ENCODE measurements around the gene PTDSS2. TPM values are rescaled to one million over a fixed set of nuclear protein-coding genes. Genes with fewer than 3 reads are reported as not detected.

PTDSS2 gene
- total and polyA plus RNA-seq, 2 donors from 2014 or later: 28.5 to 37.7 TPM

DNA sequence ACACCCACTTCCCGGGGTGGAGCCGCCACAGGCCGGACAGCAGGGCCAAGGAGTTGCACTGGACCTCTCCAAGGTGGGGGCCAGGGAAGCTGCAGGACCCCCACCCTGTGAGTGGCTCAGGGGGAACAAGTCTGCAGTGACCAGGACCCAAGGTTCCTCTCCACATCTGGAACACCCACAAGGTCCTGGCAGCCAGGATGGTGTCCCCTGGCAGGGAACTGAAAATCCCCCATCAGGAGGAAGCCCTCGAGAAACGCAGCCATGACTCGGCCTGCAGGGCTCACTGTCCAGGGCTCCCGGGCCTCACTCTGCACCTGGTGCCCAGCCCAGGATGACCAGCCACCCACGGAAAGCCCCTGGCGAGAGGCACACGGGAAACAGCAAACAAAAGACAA, 45.5 kb downstream of the PTDSS2 start:
- TF ChIP-seq, protein P1, sequence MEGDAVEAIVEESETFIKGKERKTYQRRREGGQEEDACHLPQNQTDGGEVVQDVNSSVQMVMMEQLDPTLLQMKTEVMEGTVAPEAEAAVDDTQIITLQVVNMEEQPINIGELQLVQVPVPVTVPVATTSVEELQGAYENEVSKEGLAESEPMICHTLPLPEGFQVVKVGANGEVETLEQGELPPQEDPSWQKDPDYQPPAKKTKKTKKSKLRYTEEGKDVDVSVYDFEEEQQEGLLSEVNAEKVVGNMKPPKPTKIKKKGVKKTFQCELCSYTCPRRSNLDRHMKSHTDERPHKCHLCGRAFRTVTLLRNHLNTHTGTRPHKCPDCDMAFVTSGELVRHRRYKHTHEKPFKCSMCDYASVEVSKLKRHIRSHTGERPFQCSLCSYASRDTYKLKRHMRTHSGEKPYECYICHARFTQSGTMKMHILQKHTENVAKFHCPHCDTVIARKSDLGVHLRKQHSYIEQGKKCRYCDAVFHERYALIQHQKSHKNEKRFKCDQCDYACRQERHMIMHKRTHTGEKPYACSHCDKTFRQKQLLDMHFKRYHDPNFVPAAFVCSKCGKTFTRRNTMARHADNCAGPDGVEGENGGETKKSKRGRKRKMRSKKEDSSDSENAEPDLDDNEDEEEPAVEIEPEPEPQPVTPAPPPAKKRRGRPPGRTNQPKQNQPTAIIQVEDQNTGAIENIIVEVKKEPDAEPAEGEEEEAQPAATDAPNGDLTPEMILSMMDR (IDR thresholded peaks at IDR 0.05; ENCODE audit: borderline replicate concordance, extremely low read depth, insufficient read depth): no peak
- H3K36me3 ChIP-seq (ENCODE audit: control insufficient read depth in 2 of 3, insufficient read depth in 3 of 3, low read length in 3 of 3): peaks cover 12 to 40% (median 32%) of the 10 kb centered on the region in 3 donors
- FAIRE-seq (no peak), DNase-seq (peak in 1 of 5 donors; percentile 37)
- H3K4me1 ChIP-seq (ENCODE audit: control insufficient read depth in 2 of 3, insufficient read depth in 2 of 3, low read depth in 1 of 3, low read length in 3 of 3): no peaks in the 10 kb centered on the region
- intact Hi-C loops (cut with DNase I): no loop called here
- no peaks in the 10 kb centered on the region for H3K27me3 ChIP-seq (ENCODE audit: control insufficient read depth, insufficient read depth, low read length)
- no peak overlapping the region for H3K27ac ChIP-seq (ENCODE audit: low read depth in 2 of 2, low read length in 2 of 2)
- H3K9me3 ChIP-seq (ENCODE audit: control insufficient read depth in 2 of 3, insufficient read depth in 1 of 3, low read length in 3 of 3): no peaks in the 10 kb centered on the region
- H3K9ac ChIP-seq (ENCODE audit: low read length in 3 of 3): no peak overlapping the region
- no peak overlapping the region for H3K4me3 ChIP-seq (ENCODE audit: low read length in 3 of 3)

DNA sequence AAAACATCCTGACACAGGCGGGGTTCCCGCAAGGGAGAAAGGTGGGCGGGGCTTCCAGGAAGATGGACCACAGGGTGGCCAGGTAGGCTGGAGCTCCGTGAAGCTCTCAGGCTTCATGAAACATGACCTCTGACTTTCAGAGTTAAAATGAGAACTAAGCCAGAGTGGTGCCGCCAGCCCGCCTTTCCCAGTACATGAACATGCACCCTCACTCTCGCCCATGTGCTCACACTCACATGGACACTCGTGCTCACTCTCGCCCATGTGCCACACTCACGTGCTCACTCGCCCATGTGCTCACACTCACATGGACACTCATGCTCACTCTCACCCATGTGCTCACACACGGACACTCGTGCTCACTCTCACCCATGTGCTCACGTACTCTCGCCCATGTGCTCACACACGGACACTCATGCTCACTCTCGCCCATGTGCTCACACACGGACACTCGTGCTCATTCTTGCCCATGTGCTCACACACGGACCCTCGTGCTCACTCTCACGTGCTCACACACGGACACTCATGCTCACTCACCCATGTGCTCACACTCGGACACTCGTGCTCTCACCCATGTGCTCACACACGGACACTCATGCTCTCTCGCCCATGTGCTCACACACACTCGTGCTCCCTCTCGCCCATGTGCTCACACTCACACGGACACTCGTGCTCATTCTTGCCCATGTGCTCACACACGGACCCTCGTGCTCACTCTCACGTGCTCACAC, 46.9 kb downstream of the PTDSS2 start:
- intact Hi-C loops (cut with DNase I): no loop called here
- TF ChIP-seq, protein P1 (IDR thresholded peaks at IDR 0.05; ENCODE audit: borderline replicate concordance, extremely low read depth, insufficient read depth): no peak
- no peaks in the 10 kb centered on the region for H3K9me3 ChIP-seq (ENCODE audit: control insufficient read depth in 2 of 3, insufficient read depth in 1 of 3, low read length in 3 of 3)
- DNase-seq: peak in 1 of 5 donors; percentile 43
- no peak overlapping the region for H3K27ac ChIP-seq (ENCODE audit: low read depth in 2 of 2, low read length in 2 of 2)
- peaks cover 12 to 45% (median 32%) of the 10 kb centered on the region in 3 donors for H3K36me3 ChIP-seq (ENCODE audit: control insufficient read depth in 2 of 3, insufficient read depth in 3 of 3, low read length in 3 of 3)
- no peak overlapping the region for H3K9ac ChIP-seq (ENCODE audit: low read length in 3 of 3)
- H3K27me3 ChIP-seq (ENCODE audit: control insufficient read depth, insufficient read depth, low read length): no peaks in the 10 kb centered on the region
- no peak for FAIRE-seq
- no peaks in the 10 kb centered on the region for H3K4me1 ChIP-seq (ENCODE audit: control insufficient read depth in 2 of 3, insufficient read depth in 2 of 3, low read depth in 1 of 3, low read length in 3 of 3)
- no peak overlapping the region for H3K4me3 ChIP-seq (ENCODE audit: low read length in 3 of 3)

DNA sequence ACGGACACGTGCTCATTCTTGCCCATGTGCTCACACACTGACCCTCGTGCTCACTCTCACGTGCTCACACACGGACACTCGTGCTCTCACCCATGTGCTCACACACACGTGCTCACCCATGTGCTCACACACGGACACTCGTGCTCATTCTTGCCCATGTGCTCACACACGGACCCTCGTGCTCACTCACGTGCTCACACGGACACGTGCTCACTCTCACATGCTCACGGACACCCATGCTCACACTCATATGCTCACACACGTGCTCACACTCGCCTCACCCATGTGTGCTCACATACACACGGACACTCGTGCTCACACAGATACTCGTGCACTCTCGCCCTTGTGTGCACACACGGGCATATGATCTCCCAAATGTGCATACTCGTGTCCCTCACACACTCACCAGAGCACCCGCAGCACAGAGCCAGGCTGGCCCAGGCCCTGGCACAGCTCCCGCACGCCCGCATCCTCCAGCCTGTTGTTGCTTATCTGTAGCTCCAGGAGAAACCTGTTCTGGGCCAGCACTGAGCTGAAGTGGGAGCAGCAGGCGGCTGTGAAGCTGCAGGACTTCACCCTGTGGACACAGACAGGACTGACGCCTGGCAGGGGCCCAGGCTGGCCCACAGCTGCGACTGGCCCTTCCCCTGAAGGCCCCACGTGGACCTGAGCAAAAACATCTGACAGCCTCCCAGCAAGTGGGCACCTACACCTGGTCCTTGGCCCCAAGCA, 47.7 kb downstream of the PTDSS2 start:
- Histone ChIP-seq H3K9me3 (ENCODE audit: control insufficient read depth in 2 of 3, insufficient read depth in 1 of 3, low read length in 3 of 3) (no peaks in the 10 kb centered on the region), H3K4me1 (ENCODE audit: control insufficient read depth in 2 of 3, insufficient read depth in 2 of 3, low read depth in 1 of 3, low read length in 3 of 3) (no peaks in the 10 kb centered on the region), H3K9ac (ENCODE audit: low read length in 3 of 3) (no peak overlapping the region), H3K27me3 (ENCODE audit: control insufficient read depth, insufficient read depth, low read length) (no peaks in the 10 kb centered on the region), H3K27ac (ENCODE audit: low read depth in 2 of 2, low read length in 2 of 2) (no peak overlapping the region), H3K36me3 (ENCODE audit: control insufficient read depth in 2 of 3, insufficient read depth in 3 of 3, low read length in 3 of 3) (peaks cover 12 to 45% (median 32%) of the 10 kb centered on the region in 3 donors), H3K4me3 (ENCODE audit: low read length in 3 of 3) (no peak overlapping the region)
- DNase-seq: peak in 1 of 5 donors; percentile 35
- FAIRE-seq: no peak
- TF ChIP-seq, protein P1 (IDR thresholded peaks at IDR 0.05; ENCODE audit: borderline replicate concordance, extremely low read depth, insufficient read depth): no peak
- intact Hi-C loops (cut with DNase I): no loop called here
